ENCODE data around the gene GNB5.

- TF ChIP-seq CTCF (IDR thresholded peaks at IDR 0.05; ENCODE audit: poor library complexity, severe bottlenecking) (no peak), POLR2AphosphoS5 (IDR thresholded peaks at IDR 0.05) (no peak), REST (IDR thresholded peaks at IDR 0.05; ENCODE audit: borderline replicate concordance) (no peak), EZH2 (IDR thresholded peaks at IDR 0.05; ENCODE audit: borderline replicate concordance, insufficient read depth, low read length, poor library complexity, severe bottlenecking) (no peak)
Measured at GRCh38 chr15:52128568-52128967, 62.6 kb downstream of the GNB5 start.

Data from neural cell (in vitro differentiated cells).